T47D (cell line): ENCODE measurements around the gene GJC3.

Experiments used
- DNase-seq, 2 experiments: peaks; one replicate each; pipeline versions ENCODE4 v3.0.0 to v3.0.0-alpha.2; 2011 to 2012; ENCODE audit warnings: low read depth in 1 of 2, low spot score in 1 of 2
- JUND ChIP-seq: IDR thresholded peaks from 2 replicates; pipeline ENCODE4 v1.6.1; 2012; ENCODE audit warnings: low read depth
- in situ Hi-C: cut with HindIII; loops from 2 replicates; pipeline ENCODE4 v1.10.0; 2016; ENCODE audit warnings: low sequenced_read_pairs, low pct_unique_long_range_greater_than_20kb

The GJC3 gene

GRCh38 chr7:99876491-99876890, 52.9 kb downstream of the GJC3 start:
- DNase-seq = no peak
- TF ChIP-seq JUND = no peak
- in situ Hi-C loops = no loop called here
